HG02610 (cell line): ENCODE data around the gene RPS2.
"Not testable (repeated sequence)": the region's sequence is repeated elsewhere in the genome, so short reads cannot be mapped to it uniquely, and the experiment has no call there.

Experiments
- ATAC-seq: cut with Tn5 transposase; IDR thresholded peaks from one replicate; pipeline ENCODE4 v1.9.1; 2021; ENCODE audit warnings: mild to moderate bottlenecking, moderate library complexity; ENCODE audit not compliant: unreplicated experiment

The RPS2 gene

DNA sequence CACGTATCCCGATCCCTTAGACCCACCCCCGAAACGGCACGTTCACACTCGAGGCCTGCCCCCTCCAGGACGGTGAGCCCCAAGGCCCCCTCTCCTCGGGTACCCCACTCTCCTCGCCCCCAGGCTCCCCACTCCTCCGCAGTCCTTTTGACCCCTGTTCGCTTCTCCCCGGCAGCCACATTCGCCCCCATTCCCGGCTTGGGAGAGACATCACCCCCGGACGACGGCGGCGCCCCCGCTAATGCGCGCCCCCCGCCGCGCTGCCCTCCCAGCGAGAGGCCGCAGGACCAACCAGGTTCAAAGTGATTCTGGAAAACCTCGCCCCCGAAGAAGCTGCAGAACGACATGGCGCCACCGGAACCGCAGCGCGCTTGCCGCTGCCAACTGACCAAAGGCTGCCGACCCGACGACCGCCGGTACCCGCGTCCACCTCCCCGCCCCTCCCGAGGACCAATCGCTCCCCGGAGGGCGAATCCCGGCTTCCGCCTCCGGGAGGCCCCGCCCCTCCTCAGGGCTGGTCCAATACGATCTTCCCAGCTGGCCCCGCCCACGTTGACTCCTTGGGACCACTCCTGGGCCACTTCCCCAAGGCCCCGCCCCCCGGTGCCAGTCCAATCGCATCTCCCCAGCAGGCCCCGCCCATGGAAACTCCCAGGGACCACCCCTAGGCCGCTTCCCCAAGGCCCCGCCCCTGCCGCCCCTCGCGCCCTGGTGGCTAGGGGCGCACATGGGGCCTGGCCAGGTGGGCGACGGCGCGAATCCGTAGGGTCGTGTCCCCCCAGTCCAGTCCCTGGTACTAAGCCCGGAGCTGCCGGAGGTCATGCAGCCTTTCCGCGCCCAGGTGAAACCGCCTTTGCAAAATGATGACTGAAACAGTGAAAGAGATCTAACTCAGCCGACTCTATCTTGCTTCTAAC, 21.6 kb downstream of the RPS2 start, which contains the start of gene MSRB1:
TSS of gene MSRB1 (minus strand) at position 390 of the 917 bp plus-strand sequence. CDS start at position 347, 43 bp downstream.
- peak; percentile 86 for ATAC-seq

DNA sequence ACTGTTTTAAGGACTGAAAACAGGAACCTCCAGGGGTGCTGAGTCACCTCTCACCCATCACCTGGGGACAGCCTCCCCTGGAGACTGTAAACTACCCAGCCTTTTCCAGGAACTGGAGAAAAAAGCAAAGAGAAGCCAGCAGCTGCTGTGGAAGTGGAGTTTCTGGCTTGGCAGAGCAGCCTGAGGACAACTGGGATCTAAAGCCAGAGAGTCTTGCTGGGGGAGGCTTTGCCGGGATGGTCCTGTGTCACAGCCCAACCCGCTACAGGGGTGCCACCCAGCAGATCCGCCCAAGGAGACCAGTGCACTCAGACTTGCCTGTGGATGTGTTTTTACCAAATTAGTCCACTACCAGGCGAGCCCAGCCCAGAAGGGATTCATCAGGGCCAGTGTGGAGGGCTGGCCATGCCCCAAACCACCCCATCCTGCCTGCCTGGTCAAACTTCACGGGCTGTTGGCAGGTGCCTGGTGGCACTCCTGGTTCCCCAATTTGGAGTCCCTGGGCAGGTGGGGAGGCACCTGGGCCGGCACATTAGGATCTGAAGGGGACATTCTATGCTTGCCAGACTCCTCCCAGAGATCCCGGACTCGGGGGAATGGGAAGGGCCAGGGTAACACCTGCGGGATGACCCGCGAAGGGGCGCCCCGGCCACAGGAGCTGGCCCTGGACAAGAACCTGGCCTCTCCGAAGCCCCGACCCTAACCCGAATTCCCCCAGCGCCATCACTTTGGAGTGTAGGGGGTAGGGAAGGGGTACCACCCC, 22.4 kb downstream of the RPS2 start:
- no peak for ATAC-seq

DNA sequence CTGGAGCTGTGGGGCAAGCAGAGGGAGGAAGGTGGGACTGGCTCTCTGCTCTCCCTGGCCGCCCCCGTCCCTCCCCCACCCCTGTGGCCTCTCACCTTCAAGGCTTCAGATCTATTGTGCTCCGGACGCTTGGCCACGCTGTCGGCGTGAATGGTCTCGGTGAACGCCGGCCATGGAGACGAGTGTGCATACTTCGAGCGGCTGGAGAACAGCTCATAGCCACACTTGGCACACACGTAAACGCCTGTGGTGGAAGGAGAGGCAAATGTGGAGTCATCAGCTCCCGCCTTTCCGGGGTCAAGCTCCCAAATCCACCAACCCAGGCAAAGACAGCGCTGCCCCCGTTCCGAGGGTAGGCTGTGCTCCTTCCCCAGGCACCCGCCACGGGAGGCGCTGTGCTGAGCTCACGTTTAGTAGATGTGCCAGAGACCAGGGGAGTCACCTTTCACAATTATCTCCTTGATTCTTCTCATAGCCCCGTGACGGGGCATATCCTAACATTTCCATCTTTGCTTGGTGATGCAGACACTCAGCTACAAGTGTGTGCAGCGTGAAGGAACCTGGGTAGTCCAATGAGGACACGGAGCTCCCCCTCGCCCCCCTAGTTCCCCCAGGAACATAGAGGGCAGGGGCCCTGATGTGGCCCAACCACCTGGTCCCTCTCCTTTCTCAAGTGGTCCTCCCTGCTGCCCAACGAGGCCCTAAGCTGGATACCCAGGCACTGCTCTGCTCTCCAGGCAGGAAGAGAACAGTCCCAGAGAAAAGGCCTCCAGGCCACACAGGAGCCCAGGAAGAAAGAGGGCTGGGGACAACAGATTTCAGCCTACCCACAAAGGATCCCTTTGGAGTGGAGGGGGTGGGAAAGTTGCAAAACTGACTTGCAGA, 23.2 kb downstream of the RPS2 start:
- ATAC-seq: no peak

DNA sequence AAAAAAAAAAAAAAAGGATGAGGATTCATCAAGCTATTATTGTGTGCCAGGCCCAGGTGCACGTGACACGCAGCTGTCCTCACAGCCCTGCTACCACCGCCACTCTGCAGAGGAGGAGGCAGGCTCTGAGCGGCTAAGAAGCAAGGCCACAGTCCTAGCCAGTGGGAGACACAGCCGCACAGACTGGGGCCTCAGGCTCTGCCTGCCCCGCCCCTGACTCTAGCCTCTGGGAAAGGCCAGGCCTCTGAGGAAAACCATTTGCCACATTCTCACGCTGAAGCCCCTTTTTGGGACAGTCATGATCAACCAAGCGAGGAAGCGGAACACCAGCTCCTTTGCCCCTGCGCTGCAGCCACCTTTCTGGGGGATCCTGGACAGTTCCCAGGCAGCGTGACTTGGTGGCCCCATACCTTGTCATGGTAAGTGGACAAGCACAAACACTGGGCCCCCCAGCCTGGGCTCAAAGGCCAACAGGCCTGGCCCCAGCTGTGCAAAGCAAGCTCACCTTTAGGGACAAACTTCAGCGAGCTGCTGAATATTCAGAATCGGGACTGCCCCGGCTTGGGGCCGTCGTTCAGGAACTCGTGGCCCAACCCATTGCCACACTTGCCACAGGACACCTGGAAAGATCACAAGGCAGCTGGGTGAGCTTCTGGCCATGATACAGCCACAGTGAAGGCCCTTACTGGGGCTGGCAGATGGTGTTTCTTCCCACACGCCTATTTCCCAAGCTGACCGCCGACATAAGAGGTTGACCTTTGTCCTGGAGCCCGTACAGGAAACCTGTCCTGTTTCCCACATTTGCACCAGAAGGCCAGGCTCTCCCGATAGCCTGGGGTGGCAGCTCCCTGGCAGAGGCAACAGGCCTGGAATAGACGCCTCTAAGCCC, 24.1 kb downstream of the RPS2 start:
- ATAC-seq: no peak

DNA sequence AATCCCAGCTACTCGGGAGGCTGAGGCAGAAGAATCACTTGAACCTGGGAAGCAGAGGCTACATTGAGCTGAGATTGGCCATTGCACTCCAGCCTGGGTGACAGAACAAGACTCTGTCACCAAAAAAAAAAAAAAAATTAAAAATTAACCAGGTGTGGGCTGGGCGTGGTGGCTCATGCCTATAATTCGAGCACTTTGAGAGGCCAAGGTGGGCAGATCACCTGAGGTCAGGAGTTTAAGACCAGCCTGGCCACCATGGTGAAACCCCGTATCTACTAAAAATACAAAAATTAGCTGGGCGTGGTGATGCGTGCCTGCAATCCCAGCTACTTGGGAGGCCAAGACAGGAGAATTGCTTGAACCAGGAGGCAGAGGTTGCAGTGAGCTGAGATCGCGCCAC, 24.8 kb downstream of the RPS2 start:
- not testable (repeated sequence) for ATAC-seq

DNA sequence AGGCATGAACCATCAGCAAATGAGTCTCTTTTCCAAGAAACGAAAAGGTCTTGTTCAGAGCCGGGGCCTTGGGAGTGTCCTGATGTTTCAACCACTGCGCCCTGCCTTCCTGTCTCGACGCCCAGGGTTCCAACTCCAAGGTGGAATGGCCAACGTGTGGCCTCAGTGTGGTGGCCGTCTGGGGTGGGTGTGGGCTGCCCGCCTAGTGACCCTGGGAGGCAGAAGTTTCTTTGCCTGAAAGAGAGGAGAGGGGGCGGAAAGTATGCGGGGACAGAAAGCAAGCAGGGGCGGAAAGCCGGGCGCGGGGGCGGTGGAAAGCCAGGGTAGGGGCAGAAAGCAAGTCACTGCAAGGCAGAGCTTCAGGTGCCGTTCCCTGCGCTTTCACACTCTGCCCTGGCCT, 25.7 kb downstream of the RPS2 start:
- ATAC-seq: no peak

DNA sequence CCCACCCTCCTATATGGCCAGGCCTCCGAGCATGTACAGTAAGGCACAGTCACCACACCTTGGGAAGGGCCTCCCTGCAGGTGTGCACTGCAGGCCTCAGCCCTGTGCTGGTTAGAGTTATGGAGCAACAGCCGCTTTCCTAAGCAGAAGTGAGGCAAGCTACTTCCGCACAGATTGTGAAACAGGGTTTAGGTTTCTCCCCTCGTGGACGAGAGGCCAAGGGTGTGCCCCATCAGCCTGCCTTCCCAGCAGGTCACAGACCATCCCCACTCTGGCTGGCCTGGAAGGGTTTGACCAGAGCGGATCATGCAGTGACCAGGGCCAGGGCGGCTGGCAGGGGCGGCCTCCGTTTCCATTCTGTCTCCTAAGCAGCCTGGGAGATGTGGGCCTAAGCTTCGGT, 26.3 kb downstream of the RPS2 start:
- no peak for ATAC-seq

DNA sequence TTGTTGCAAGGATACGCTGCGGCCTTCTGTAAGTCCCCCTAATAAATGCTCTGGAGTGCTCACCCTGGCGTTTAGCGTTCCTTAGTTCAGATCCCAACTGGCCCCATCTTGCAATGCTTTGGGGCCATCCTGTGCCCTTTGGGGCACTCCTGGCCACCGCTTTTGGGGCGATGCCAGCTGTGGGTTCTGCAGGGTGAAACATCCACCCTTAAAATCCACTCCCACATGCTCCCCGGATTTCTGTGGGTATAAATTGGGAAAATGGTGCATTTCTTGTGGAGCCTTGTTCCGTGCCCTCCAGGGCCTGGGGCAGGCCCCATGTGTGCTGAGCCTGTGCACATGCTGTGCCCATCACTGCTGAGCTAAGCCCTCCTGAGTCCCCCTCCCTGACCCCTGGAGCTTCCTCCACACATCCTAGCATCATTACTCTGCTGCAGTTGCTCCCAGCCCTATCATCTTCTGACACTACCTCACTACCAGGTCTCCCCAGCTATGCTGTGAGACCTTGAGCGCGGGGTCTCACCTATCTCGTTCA, 27.6 kb downstream of the RPS2 start:
- ATAC-seq: no peak

DNA sequence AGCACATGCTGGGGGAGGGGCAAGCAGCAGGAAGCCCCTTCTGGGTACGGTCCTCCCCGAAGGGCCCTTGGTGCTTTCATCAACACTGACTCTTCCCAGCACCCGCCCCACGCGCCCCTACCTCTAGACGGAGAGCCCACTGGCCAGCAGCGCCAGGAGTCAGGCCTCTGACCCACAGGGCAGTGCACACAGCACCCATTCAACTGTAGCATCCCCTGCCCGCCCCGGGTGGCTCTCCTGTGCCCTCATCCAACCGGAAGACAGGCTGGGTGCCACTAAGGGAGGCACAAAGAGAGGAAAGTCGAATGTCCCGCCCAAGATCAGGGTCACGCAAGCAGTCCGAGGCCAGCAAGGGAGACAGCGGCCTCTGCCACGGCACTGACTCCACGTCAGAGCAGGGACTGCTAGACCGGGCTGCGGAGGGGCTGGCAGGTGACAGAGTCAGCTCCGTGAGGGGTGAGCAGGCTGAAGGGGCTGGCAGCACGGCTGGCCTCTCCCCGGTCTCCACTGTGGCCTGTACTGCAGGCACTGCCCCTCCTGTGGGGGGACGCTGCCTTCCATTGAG, 31.4 kb downstream of the RPS2 start:
- no peak for ATAC-seq

DNA sequence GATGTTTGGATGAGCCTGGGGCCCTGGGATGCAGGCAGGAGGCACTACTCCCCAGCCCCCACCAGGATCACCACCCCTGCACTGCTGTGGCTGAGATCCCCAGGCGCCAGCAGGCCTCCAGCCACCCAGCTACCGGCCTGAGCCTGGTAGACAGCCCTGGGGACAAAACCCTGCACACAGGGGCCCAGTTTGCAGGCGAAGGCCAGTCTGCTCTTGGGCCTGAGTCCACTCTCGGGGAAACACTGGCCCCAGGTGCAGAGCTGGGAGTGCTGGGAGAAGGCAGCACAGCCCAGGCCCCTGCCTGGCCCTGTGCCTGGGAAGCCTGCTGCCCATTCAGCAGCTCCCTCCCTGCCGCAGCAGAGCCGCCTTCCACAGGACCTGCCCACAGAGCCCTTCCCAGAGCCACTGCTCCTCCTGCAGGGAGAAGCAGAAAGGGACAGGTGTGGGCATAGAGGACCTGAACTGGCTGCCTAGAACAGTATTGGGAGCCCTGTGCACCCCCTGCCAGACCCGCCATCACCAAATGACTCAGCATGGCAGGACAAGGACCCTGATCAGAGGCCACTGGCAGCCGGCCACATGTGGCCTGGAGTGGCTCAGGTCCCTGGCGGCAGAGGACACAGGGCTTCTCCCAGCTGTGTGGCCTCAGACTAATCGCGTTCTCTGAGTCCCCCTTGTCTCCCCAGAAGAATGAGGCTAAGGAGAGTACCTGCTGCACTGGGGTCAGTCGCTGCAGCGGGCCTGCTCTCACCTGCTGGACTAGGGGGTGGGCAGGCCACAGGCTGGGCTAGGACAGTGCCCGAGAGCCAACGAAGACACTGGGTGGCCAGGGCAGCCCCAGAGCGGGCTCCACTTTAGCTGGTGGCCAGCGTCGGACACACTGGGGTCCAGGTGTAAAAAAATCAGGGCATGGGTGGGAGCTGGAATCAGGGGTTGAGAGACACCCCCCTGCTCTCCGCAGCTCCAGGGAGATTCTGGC, 32.3 kb downstream of the RPS2 start:
- ATAC-seq: no peak

DNA sequence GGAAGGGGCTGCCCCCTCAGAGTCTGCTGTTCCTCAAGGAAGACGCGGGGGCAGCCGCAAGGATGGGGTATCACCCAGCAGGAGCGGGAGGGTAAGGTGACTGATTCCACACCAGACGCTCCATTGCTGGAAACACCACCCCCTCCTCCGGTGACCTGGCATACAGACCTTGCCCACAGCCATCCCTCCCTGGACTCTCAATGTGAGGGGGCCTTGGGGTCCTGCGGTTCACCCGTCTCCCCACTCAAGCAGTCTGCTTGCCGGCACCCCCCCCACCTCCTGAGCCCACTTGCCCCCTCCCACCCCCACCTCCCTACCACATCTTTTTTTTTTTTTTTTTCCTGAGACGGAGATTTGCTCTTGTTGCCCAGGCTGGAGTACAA, 34.3 kb downstream of the RPS2 start:
- ATAC-seq: no peak

DNA sequence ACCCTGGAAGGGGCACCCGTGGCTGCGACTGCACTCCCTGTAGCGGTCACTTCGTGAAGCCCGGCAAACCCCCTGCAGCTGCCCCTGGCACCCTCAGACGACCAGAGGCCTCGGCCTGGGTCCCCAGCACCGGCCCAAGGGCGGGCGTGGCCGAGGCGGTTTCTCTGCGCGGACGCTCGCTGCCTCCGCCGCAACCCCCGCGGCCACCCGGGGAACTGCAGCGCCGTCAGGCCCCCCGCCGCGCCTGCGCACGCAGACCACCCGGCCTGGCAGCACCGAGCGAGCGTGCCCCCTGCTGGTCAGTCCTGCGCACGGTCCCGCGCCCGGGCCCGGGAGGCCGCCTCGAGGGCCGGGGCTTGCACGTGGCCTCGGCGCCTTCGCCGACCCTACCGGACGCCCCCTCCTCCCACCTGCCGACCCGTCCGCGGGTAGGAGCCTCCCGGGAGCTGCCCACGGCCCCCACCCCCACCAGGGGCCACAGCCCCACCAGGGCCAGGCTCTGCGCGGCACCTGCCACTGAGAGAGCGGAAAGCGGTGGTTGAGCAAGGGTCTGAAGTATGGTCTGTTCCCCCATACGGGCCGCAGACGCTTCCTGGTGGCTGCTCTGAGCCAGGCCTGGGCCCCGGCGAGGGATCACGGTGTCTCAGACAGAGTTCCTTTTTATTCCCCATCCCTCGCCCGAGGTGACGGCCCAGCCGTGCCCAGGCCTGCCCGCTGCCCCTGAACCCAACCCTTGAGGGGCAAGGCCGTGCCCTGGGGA, 34.9 kb downstream of the RPS2 start:
- peak; percentile 74 for ATAC-seq

DNA sequence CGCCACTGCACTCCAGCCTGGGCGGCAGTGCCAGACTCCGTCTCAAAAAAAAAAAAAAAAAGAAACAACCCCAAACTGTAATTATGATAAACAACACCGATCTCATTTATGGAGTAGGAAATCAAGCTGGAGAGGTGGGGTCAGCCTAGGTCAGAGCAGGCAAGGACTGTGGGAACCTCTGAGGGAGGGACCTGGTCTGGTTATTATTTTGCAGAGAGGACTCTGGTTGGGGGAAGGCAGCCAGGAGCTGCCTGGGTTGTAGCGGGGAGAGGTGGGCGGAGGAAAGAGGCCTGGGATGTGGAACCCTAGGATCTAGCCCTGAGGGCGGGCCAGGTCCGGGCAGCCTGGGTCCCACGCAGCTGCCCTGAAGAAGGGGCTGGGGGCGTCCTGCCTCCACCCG, 35.5 kb downstream of the RPS2 start:
- ATAC-seq: peak; percentile 13

DNA sequence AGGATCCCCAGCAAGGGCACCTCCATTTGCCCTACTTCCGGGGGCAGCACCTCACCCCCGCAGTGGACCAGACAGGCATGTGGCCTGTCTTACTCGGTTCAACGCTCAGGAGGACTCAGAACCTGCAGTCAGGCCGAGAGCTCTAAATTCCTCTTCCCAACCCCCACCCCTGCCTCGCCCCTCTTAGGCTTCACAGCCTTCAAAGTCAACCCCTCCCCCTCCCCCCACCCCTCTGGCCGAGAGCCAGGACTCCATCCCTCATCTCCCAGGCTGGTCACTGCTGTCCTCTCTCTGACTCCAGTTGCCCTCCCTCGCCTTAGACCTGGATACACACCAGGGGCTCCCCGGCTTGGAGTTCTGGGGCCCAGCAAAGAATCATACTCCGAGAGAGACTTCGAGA, 38.4 kb downstream of the RPS2 start:
- ATAC-seq: no peak

DNA sequence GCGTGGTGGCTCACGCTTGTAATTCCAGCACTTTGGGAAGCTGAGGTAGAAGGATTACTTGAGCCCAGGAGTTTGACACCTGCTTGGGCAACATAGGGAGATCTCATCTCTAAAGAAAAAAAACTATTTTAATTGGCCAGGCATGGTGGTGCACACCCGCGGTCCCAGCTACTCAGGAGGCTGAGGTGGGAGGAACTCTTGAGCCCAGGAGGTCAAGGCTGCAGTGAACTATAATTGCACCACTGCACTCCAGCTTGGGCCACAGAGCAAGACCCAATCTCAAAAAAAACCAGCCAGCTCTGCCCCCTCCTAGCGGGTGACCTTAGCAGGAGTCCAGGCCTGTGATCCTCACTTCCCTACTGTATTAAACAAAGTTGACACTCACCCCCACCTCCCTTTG, 40.5 kb downstream of the RPS2 start:
- ATAC-seq: no peak

DNA sequence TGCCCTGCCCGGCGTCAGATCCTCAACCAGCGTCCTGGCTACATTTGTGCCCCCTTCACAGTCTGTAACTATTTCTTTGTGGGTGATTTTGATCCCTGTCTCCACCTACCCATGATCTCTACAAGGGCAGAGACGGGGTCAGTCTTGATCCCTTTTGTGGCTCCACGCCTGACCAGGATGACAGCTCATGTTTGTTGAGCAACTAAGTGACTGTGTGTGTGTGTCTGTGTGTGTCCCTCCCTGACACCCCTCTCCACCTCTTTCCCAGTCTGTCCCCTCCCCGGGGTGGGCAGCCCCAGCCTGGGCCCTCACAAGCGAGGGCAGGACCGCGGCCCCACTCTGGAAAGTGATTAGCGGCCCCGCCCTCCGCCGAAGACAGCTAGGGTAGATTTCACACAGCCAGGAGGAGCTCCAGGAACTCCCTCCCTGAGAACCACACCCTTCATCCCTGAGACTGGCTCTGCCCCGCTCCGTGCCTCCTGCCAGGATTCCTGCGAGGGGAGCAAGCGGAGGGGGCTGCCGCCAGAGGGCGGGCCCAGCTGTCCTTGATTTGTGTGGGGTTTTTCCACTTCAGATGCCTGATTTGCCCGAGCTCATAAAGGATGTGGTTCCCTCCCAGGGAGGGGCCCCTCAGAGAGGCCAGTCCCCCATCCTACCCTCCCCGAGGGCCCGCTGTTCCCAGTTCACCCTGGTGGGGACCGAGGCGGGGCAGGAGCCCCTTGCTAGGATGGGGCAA, 41.2 kb downstream of the RPS2 start:
- ATAC-seq: no peak

DNA sequence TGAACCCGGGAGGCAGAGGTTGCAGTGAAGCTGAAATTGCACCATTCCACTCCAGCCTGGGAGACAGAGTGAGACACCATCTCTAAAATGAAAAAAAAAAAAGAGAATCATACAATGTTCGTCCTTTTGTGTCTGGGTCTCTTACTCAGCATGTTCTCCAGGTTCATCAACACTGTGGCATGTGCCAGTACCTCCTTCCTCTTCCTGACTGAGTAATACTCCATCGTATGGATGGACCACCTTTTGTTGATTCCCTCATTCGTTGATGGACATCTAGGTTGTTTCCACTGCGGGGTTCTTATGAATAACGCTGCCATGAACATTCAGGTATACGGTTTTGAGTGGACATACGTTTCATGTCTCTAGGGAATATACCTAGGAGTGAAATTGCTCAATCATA, 42.3 kb downstream of the RPS2 start:
- ATAC-seq: no peak
